Subcutaneous abdominal adipose tissue (tissue), 5 donors: ENCODE measurements around the gene SEL1L2.

Experiments
- H3K27ac ChIP-seq: one replicate; pipeline ENCODE4 v1.7.0; 2013; ENCODE audit warnings: low read depth, mild to moderate bottlenecking, inconsistent platforms, low read length, moderate library complexity
- H3K27me3 ChIP-seq, 5 donors: one replicate each; pipeline ENCODE4 v1.7.0; 2013; ENCODE audit warnings: low read length in 5 of 5, inconsistent platforms in 1 of 5; ENCODE audit not compliant: control insufficient read depth in 5 of 5, insufficient read depth in 4 of 5
- H3K36me3 ChIP-seq, 5 donors: one replicate each; pipeline ENCODE4 v1.7.0; 2013; ENCODE audit warnings: low read length in 5 of 5; ENCODE audit not compliant: control insufficient read depth in 5 of 5, insufficient read depth in 5 of 5
- H3K4me1 ChIP-seq, 5 donors: one replicate each; pipeline ENCODE4 v1.7.0; 2013; ENCODE audit warnings: low read length in 5 of 5, mild to moderate bottlenecking in 3 of 5, moderate library complexity in 1 of 5; ENCODE audit not compliant: control insufficient read depth in 5 of 5, insufficient read depth in 5 of 5
- H3K4me3 ChIP-seq, 5 donors: one replicate each; pipeline ENCODE4 v1.7.0; 2013; ENCODE audit warnings: low read length in 5 of 5, low read depth in 1 of 5
- H3K9ac ChIP-seq, 5 donors: one replicate each; pipeline ENCODE4 v1.7.0; 2013; ENCODE audit warnings: low read length in 5 of 5, mild to moderate bottlenecking in 4 of 5, moderate library complexity in 3 of 5
- H3K9me3 ChIP-seq, 5 donors: one replicate each; pipeline ENCODE4 v1.7.0; 2013; ENCODE audit warnings: low read length in 5 of 5; ENCODE audit not compliant: control insufficient read depth in 5 of 5
- donor health status: healthy.
- donor health status: healthy.
- donor health status: healthy.
- donor health status: healthy.
- donor health status: healthy.

The SEL1L2 gene

GRCh38 chr20:13934992-13935894, 55.2 kb downstream of the SEL1L2 start:
- Histone ChIP-seq H3K27me3 (no peaks in the 10 kb centered on the region), H3K4me3 (no peak overlapping the region), H3K36me3 (no peaks in the 10 kb centered on the region), H3K9ac (no peak overlapping the region), H3K9me3 (peaks cover 0 to 6% (median 0%) of the 10 kb centered on the region in 5 donors), H3K4me1 (peaks cover 0 to 2% (median 0%) of the 10 kb centered on the region in 5 donors), H3K27ac (no peak overlapping the region)

DNA sequence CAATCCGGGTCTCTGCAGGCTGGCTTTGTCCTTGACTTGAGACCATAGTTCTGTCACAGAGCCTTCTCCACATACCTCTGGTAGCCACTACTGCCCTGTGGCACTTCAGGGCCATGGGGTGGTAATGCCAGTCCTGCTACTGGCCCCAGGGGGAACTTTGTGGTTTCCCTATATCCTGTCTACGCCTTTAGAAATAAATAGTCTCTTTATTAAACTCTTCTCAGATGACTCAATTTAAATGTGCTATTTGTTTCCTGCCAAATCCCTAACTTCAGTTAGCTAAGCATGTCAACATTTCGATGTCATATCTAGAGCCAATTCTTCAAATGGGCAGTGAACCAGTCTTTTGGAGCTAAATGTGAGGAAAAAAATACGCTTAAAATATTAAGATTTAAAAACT, 60.1 kb downstream of the SEL1L2 start:
- no peaks in the 10 kb centered on the region for H3K9me3 ChIP-seq
- no peaks in the 10 kb centered on the region for H3K36me3 ChIP-seq
- H3K27me3 ChIP-seq = no peaks in the 10 kb centered on the region
- H3K4me3 ChIP-seq = no peak overlapping the region
- H3K9ac ChIP-seq = no peak overlapping the region
- peaks cover 0 to 4% (median 0%) of the 10 kb centered on the region in 5 donors for H3K4me1 ChIP-seq
- no peak overlapping the region for H3K27ac ChIP-seq

- Histone ChIP-seq H3K4me1 (peaks cover 0 to 4% (median 0%) of the 10 kb centered on the region in 5 donors), H3K9me3 (no peaks in the 10 kb centered on the region), H3K4me3 (no peak overlapping the region), H3K9ac (no peak overlapping the region), H3K27me3 (no peaks in the 10 kb centered on the region), H3K27ac (no peak overlapping the region), H3K36me3 (no peaks in the 10 kb centered on the region)
Measured at GRCh38 chr20:13929836-13930235, 60.6 kb downstream of the SEL1L2 start.

GRCh38 chr20:13928901-13929300, 61.5 kb downstream of the SEL1L2 start:
- Histone ChIP-seq H3K4me3 (no peak overlapping the region), H3K27me3 (no peaks in the 10 kb centered on the region), H3K9ac (no peak overlapping the region), H3K36me3 (no peaks in the 10 kb centered on the region), H3K27ac (no peak overlapping the region), H3K4me1 (peaks cover 0 to 4% (median 0%) of the 10 kb centered on the region in 5 donors), H3K9me3 (no peaks in the 10 kb centered on the region)

GRCh38 chr20:13927171-13927570, 63.2 kb downstream of the SEL1L2 start:
- no peaks in the 10 kb centered on the region for H3K36me3 ChIP-seq
- H3K4me3 ChIP-seq = no peak overlapping the region
- no peak overlapping the region for H3K27ac ChIP-seq
- no peak overlapping the region for H3K9ac ChIP-seq
- no peaks in the 10 kb centered on the region for H3K9me3 ChIP-seq
- H3K27me3 ChIP-seq = no peaks in the 10 kb centered on the region
- peaks cover 0 to 12% (median 0%) of the 10 kb centered on the region in 5 donors for H3K4me1 ChIP-seq

GRCh38 chr20:13922241-13922640, 68.2 kb downstream of the SEL1L2 start:
- Histone ChIP-seq H3K4me1 (peaks cover 0 to 11% (median 0%) of the 10 kb centered on the region in 5 donors), H3K36me3 (no peaks in the 10 kb centered on the region), H3K9ac (no peak overlapping the region), H3K27ac (no peak overlapping the region), H3K4me3 (no peak overlapping the region), H3K27me3 (no peaks in the 10 kb centered on the region), H3K9me3 (no peaks in the 10 kb centered on the region)

GRCh38 chr20:13915284-13915683, 75.1 kb downstream of the SEL1L2 start:
- Histone ChIP-seq H3K9me3 (no peaks in the 10 kb centered on the region), H3K27me3 (no peaks in the 10 kb centered on the region), H3K36me3 (no peaks in the 10 kb centered on the region), H3K4me3 (no peak overlapping the region), H3K9ac (no peak overlapping the region), H3K4me1 (peaks cover 0 to 20% (median 15%) of the 10 kb centered on the region in 5 donors), H3K27ac (no peak overlapping the region)

GRCh38 chr20:13913572-13913971, 76.8 kb downstream of the SEL1L2 start:
- no peaks in the 10 kb centered on the region for H3K36me3 ChIP-seq
- H3K27me3 ChIP-seq = no peaks in the 10 kb centered on the region
- H3K9me3 ChIP-seq = no peaks in the 10 kb centered on the region
- peak overlapping the region in 1 of 5 donors; percentile 19 for H3K9ac ChIP-seq
- H3K4me1 ChIP-seq = peaks cover 0 to 20% (median 15%) of the 10 kb centered on the region in 5 donors
- no peak overlapping the region for H3K27ac ChIP-seq
- peak overlapping the region; percentile 25 to 59 (median 48) for H3K4me3 ChIP-seq

DNA sequence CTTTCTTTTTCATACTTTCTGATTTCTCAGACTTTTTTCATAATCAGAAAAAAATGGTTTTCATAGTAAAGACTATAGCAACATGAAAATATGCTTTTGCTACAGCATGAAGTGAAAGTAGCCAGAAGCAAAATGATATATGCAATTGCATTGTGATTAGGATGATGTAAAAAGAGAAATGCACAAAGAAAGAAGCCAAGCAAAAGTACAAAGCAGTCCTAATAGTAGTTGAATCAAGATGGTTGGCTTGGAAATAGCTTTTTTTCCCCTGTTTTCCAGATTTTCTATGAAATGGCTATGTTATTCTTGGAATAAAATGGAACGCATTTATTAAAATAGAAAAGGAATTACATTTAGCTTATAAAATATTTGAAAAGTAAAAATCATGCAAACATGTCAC, 77.3 kb downstream of the SEL1L2 start:
- peaks cover 0 to 20% (median 15%) of the 10 kb centered on the region in 5 donors for H3K4me1 ChIP-seq
- no peaks in the 10 kb centered on the region for H3K9me3 ChIP-seq
- peak overlapping the region in 2 of 5 donors; percentile 31 to 58 for H3K4me3 ChIP-seq
- H3K27me3 ChIP-seq = no peaks in the 10 kb centered on the region
- H3K27ac ChIP-seq = no peak overlapping the region
- no peaks in the 10 kb centered on the region for H3K36me3 ChIP-seq
- H3K9ac ChIP-seq = no peak overlapping the region

- H3K4me3 ChIP-seq = no peak overlapping the region
- peaks cover 0 to 20% (median 14%) of the 10 kb centered on the region in 5 donors for H3K4me1 ChIP-seq
- H3K27me3 ChIP-seq = no peaks in the 10 kb centered on the region
- H3K36me3 ChIP-seq = no peaks in the 10 kb centered on the region
- no peaks in the 10 kb centered on the region for H3K9me3 ChIP-seq
- no peak overlapping the region for H3K9ac ChIP-seq
- no peak overlapping the region for H3K27ac ChIP-seq
Measured at GRCh38 chr20:13910492-13910891, 79.9 kb downstream of the SEL1L2 start.
